Adrenal gland (tissue), 12 donors: ENCODE measurements around the gene PLA2G4F. TPM values are rescaled to one million over a fixed set of nuclear protein-coding genes. Genes with fewer than 3 reads are reported as not detected.

Experiments
- DNase-seq, 7 donors: peaks; one replicate each; pipeline ENCODE4 v3.0.0-alpha.2; 2019 to 2020
- H3K27ac ChIP-seq, 5 donors: fragments of 200-600 bp; sonication (generic) in 4 of 5; 1 replicate in 3 of 5; 2 replicates in 2 of 5; pipeline versions ENCODE4 v1.5.1 to v1.8.0; 2016 to 2020; ENCODE audit warnings: mild to moderate bottlenecking in 1 of 5
- H3K27me3 ChIP-seq: fragments of 200-600 bp; 2 replicates; pipeline ENCODE4 v1.8.0; 2021
- H3K36me3 ChIP-seq, 2 donors: fragments of 200-600 bp; replicated peaks in 1 of 2; 1 replicate in 1 of 2; 2 replicates in 1 of 2; pipeline versions ENCODE4 v1.5.1 to v1.8.0; 2018 to 2022
- H3K4me1 ChIP-seq, 2 donors: fragments of 200-600 bp; replicated peaks in 1 of 2; 1 replicate in 1 of 2; 2 replicates in 1 of 2; pipeline versions ENCODE4 v1.5.1 to v1.8.0; 2018 to 2021
- H3K4me3 ChIP-seq, 4 donors: fragments of 200-600 bp; sonication (generic) in 3 of 4; one replicate each; pipeline ENCODE4 v1.5.1; 2016 to 2018
- H3K9me3 ChIP-seq, 3 donors: fragments of 200-600 bp; sonication (generic) in 1 of 3; replicated peaks in 1 of 3; 1 replicate in 2 of 3; 2 replicates in 1 of 3; pipeline versions ENCODE4 v1.5.1 to v1.8.0; 2016 to 2021
- POLR2A ChIP-seq, 2 donors: fragments of 450-650 bp; IDR thresholded peaks; one replicate each; pipeline ENCODE4 v1.6.1; 2017; ENCODE audit warnings: antibody characterized with exemption in 2 of 2, mild to moderate bottlenecking in 2 of 2, moderate library complexity in 1 of 2
- WGBS, 4 donors: extraction: QIAGEN DNeasy Blood & Tissue Kit in 2 of 4; methylation state at CpG; one replicate each; pipeline versions ENCODE4 v1.1.5 to v1.1.7; 2013 to 2017; 5-methylcytosine and 5-hydroxymethylcytosine counted together
- intact Hi-C, 2 donors: fragments of 100-400 bp; cut with DNase I; formaldehyde crosslinking; loops; one replicate each; pipeline versions ENCODE4 v1.14.1 to v1.15.0; 2022 to 2023
- polyA plus RNA-seq, 3 donors: library from polyadenylated mRNA; stranded (reverse); fragments of 200-250 nt in 2 of 3; fragments of 350-450 nt in 1 of 3; fragmentation: Illumina TruSeq in 1 of 3; extraction: RNeasy Lipid Tissue Mini Kit (QIAGEN cat#74804) in 1 of 3; gene quantifications; one replicate each; pipeline ENCODE4 v1.2.3, GENCODE V29; 2013 to 2014
- total RNA-seq, 9 donors: library from RNA; depleted of rRNA in 4 of 9; stranded (reverse); fragments of >200 nt in 4 of 9; fragments of 120-200 nt in 1 of 9; fragmentation: NEBNext Ultra II Directional in 1 of 9; extraction: Animal tissue kit (Norgen Biotek cat#: 25700) in 1 of 9; gene quantifications; one replicate each; pipeline versions ENCODE4 v1.1.0 to v1.2.4, GENCODE V29; 2013 to 2023
- TF ChIP-seq, protein P1 (sequence below), 6 experiments: fragments of 450-650 bp in 4 of 6; fragments of 200-600 bp in 2 of 6; sonication (generic) in 1 of 6; IDR thresholded peaks; 1 replicate in 5 of 6; 2 replicates in 1 of 6; pipeline versions ENCODE4 v1.5.1 to v1.8.0; 2016 to 2021; ENCODE audit warnings: antibody characterized with exemption in 6 of 6, mild to moderate bottlenecking in 2 of 6, moderate library complexity in 1 of 6
- donor health status: healthy with polysubstance abuse.
- donor health status: Bipolar disorder and iron deficiency.
- donor health status: DM: yes; HTN: yes; CAD: no.
- donor health status: DM: no; HTN: no; CAD: no.
- donor health status: DM: no; HTN: no; CAD: no.
- donor health status: DM: yes; HTN: yes; CAD: no.

Gene PLA2G4F
- total and polyA plus RNA-seq, 12 donors = 0.03 to 0.29 (median 0.11) TPM; not detected in 9

DNA sequence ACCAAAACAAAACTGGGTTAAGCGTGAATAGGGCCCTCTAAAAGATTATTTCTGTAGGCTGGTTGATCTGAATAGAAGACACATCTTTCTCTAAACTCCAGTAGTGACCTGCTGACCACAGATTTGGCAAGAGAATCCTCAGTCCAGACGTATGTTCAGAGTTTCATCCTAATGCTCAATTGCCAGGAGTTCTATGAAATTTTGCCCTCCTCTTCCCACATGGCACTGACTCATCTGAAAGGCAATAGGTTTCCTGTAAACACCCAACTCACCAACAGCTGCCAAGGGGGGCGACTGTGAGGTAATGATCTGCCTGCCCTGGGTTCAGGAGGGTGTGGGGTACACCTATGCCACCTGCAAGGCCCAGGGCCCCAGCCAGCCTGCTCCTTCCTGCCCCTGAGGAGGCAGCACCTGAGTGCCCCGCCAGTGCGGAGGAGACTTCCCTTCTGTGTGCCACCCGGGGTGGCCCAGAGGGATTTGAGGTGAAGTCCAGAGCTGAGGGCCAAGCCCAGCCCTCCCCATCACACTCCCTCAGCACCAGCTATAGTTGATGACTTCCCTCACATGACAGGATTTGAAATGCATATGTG is 53.7 kb downstream of the PLA2G4F start:
- no peaks in the 10 kb centered on the region for H3K36me3 ChIP-seq
- H3K27ac ChIP-seq = no peak overlapping the region
- WGBS, 4 donors = 72 to 78% (median 77%) methylated on average over 3 to 6 of the region's 6 CpGs
- H3K9me3 ChIP-seq = no peaks in the 10 kb centered on the region
- no peak for DNase-seq
- intact Hi-C loops = no loop called here
- H3K27me3 ChIP-seq = no peaks in the 10 kb centered on the region
- no peak overlapping the region for H3K4me3 ChIP-seq
- TF ChIP-seq, protein P1, sequence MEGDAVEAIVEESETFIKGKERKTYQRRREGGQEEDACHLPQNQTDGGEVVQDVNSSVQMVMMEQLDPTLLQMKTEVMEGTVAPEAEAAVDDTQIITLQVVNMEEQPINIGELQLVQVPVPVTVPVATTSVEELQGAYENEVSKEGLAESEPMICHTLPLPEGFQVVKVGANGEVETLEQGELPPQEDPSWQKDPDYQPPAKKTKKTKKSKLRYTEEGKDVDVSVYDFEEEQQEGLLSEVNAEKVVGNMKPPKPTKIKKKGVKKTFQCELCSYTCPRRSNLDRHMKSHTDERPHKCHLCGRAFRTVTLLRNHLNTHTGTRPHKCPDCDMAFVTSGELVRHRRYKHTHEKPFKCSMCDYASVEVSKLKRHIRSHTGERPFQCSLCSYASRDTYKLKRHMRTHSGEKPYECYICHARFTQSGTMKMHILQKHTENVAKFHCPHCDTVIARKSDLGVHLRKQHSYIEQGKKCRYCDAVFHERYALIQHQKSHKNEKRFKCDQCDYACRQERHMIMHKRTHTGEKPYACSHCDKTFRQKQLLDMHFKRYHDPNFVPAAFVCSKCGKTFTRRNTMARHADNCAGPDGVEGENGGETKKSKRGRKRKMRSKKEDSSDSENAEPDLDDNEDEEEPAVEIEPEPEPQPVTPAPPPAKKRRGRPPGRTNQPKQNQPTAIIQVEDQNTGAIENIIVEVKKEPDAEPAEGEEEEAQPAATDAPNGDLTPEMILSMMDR (IDR thresholded peaks at IDR 0.05) = no peak
- no peak for TF ChIP-seq POLR2A (IDR thresholded peaks at IDR 0.05)
- no peaks in the 10 kb centered on the region for H3K4me1 ChIP-seq

DNA sequence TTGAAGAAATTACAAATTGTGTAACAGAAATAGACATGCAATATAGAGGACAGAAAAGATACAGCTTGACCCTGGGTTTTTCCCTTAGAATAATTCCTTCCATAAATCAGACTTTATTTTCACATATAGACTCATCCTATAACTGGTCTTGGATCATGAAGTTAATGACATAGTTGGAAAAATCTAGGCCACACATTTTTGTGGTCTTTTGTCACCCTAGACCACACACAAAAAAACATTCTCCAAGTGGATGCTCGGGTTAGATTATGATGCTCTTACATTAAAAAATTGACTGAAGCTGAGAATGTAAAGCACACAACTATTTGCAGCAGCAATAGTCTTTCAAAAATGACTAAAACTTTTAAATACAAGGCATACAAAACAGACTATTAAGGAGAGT is 54.6 kb downstream of the PLA2G4F start:
- intact Hi-C loops = no loop called here
- Histone ChIP-seq H3K27ac (no peak overlapping the region), H3K9me3 (no peaks in the 10 kb centered on the region), H3K36me3 (no peaks in the 10 kb centered on the region), H3K4me1 (no peaks in the 10 kb centered on the region), H3K4me3 (no peak overlapping the region), H3K27me3 (no peaks in the 10 kb centered on the region)
- no peak for DNase-seq
- TF ChIP-seq POLR2A (IDR thresholded peaks at IDR 0.05) = no peak
- TF ChIP-seq, protein P1 (IDR thresholded peaks at IDR 0.05) = no peak
- WGBS, 4 donors = 81 to 86% (median 81%) methylated on average over 1 of the region's 1 CpG

DNA sequence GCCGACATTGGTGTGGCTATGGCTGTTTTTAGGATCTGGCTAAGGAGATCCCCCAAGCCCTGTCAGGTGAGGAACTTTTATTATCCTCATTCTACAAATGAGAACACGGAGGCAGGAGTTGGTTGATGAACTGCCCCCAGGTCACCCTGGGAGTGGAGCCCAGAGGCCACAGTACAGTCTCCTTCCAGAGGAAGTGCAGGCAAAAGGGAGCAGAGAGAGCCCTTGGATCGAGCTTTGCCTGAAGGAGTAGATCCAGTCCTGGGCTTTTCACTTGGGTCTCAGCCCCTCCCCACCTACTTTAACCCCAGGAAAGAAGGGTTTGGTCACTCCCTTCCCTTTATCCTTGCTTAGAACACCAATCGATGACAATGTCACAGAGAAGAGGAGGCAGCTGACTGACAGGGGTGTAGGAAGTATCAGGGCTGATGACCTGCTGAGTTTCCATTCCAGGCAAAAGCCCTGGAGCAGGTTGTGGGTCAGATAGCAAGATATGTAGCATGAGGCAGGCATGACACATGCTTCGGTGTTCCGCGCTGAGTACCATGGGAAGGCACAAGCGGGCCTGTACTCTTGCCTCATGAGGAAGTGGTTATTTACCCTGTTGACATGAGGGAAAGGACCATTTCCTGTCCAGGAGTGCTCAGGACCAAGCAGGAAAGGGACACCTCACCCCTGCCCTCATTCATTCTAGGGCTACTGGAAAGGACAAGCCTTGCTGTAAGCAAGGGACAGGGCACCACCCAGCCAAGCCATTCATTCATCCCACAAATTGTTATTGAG is 56.2 kb downstream of the PLA2G4F start:
- H3K4me3 ChIP-seq = no peak overlapping the region
- DNase-seq = no peak
- H3K36me3 ChIP-seq = no peaks in the 10 kb centered on the region
- intact Hi-C loops = no loop called here
- WGBS, 4 donors = 63 to 79% (median 71%) methylated on average over 8 of the region's 8 CpGs
- no peaks in the 10 kb centered on the region for H3K9me3 ChIP-seq
- no peak overlapping the region for H3K27ac ChIP-seq
- H3K4me1 ChIP-seq = no peaks in the 10 kb centered on the region
- H3K27me3 ChIP-seq = no peaks in the 10 kb centered on the region
- TF ChIP-seq POLR2A (IDR thresholded peaks at IDR 0.05) = no peak
- TF ChIP-seq, protein P1 (IDR thresholded peaks at IDR 0.05) = no peak

DNA sequence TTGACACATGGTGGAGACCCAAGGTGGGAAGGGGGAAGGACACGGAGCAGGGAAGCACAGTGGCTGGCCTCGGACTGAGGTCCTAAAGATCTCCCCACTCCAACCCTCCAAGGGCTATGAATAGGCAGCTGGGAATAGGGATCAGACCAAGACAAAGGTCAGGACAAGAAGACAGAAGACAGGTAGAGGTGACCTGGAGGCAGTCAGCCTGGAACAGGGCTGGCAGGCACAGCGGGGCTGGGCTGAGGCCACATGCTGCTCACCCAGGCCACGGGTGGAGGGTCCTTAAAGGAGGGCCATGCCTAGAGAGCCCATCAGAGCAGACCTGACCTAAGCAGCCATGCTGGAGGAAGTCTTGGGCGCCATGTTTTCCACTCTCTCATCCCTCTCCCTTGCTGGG is 59.4 kb downstream of the PLA2G4F start:
- TF ChIP-seq, protein P1 (IDR thresholded peaks at IDR 0.05) = no peak
- no peak for TF ChIP-seq POLR2A (IDR thresholded peaks at IDR 0.05)
- no peak for DNase-seq
- Histone ChIP-seq H3K4me3 (no peak overlapping the region), H3K36me3 (no peaks in the 10 kb centered on the region), H3K4me1 (no peaks in the 10 kb centered on the region), H3K9me3 (no peaks in the 10 kb centered on the region), H3K27ac (no peak overlapping the region), H3K27me3 (no peaks in the 10 kb centered on the region)
- WGBS, 4 donors = 84 to 90% (median 86%) methylated on average over 4 to 5 of the region's 5 CpGs
- intact Hi-C loops = no loop called here
